CD14-positive monocyte (primary cell): ENCODE data around the gene CTXN1. TPM values are rescaled to one million over a fixed set of nuclear protein-coding genes. Genes with fewer than 3 reads are reported as not detected.

ENCODE experiments used
- DNase-seq, 3 donors: peaks; one replicate each; pipeline ENCODE4 v3.0.0-alpha.2; 2011 to 2022
- H2AFZ ChIP-seq: 2 replicates; pipeline ENCODE4 v1.6.0; 2012; ENCODE audit warnings: mild to moderate bottlenecking, low read depth, low read length, inconsistent platforms; ENCODE audit not compliant: insufficient read depth, poor library complexity, severe bottlenecking
- H3K27ac ChIP-seq, 2 donors: 1 replicate in 1 of 2; 2 replicates in 1 of 2; pipeline ENCODE4 v1.5.1; 2012 to 2013; ENCODE audit warnings: low read length in 2 of 2, control low read depth in 1 of 2, inconsistent platforms in 1 of 2, low read depth in 1 of 2, mild to moderate bottlenecking in 1 of 2
- H3K27me3 ChIP-seq, 2 donors: one replicate each; pipeline versions ENCODE4 v1.6.0 to v1.6.1; 2011 to 2013; ENCODE audit warnings: low read length in 2 of 2; ENCODE audit not compliant: control insufficient read depth in 2 of 2, insufficient read depth in 2 of 2
- H3K36me3 ChIP-seq, 2 donors: replicated peaks in 1 of 2; 1 replicate in 1 of 2; 2 replicates in 1 of 2; pipeline versions ENCODE4 v1.5.1 to v1.6.1; 2012 to 2013; ENCODE audit warnings: low read length in 2 of 2, control low read depth in 1 of 2, inconsistent platforms in 1 of 2, mild to moderate bottlenecking in 1 of 2; ENCODE audit not compliant: insufficient read depth in 2 of 2, control insufficient read depth in 1 of 2
- H3K4me1 ChIP-seq, 2 donors: 1 replicate in 1 of 2; 2 replicates in 1 of 2; pipeline versions ENCODE4 v1.5.1 to v1.6.1; 2012 to 2013; ENCODE audit warnings: low read length in 2 of 2, control low read depth in 1 of 2, inconsistent platforms in 1 of 2, mild to moderate bottlenecking in 1 of 2, moderate library complexity in 1 of 2; ENCODE audit not compliant: insufficient read depth in 2 of 2, control insufficient read depth in 1 of 2
- H3K4me2 ChIP-seq: replicated peaks from 2 replicates; pipeline ENCODE3; 2012; ENCODE audit warnings: low read length, moderate library complexity, mild to moderate bottlenecking; ENCODE audit not compliant: poor library complexity, severe bottlenecking; ENCODE audit errors: extremely low read depth
- H3K4me3 ChIP-seq, 3 experiments: fragments of 200-600 bp in 1 of 3; sonication (generic) in 1 of 3; replicated peaks in 1 of 3; 1 replicate in 2 of 3; 2 replicates in 1 of 3; pipeline ENCODE4 v1.5.1; 2011 to 2013; ENCODE audit warnings: low read length in 3 of 3, mild to moderate bottlenecking in 3 of 3, control low read depth in 2 of 3, low read depth in 2 of 3, inconsistent platforms in 1 of 3, moderate library complexity in 1 of 3
- H3K79me2 ChIP-seq: 2 replicates; pipeline ENCODE4 v1.6.0; 2012; ENCODE audit warnings: mild to moderate bottlenecking, control low read depth, inconsistent platforms, low read length, moderate library complexity; ENCODE audit not compliant: insufficient read depth
- H3K9ac ChIP-seq: 2 replicates; pipeline ENCODE4 v1.6.0; 2017; ENCODE audit warnings: low read length, mild to moderate bottlenecking; ENCODE audit not compliant: insufficient read depth, poor library complexity, severe bottlenecking
- H3K9me3 ChIP-seq, 2 donors: replicated peaks in 1 of 2; 1 replicate in 1 of 2; 2 replicates in 1 of 2; pipeline versions ENCODE4 v1.5.1 to v1.6.1; 2012 to 2013; ENCODE audit warnings: low read length in 2 of 2, control low read depth in 1 of 2; ENCODE audit not compliant: control insufficient read depth in 1 of 2, insufficient read depth in 1 of 2
- H4K20me1 ChIP-seq: 2 replicates; pipeline ENCODE4 v1.6.0; 2012; ENCODE audit warnings: mild to moderate bottlenecking, low read length, control low read depth, moderate library complexity; ENCODE audit not compliant: insufficient read depth
- H3K27ac Mint-ChIP-seq, 7 donors: one replicate each; pipeline ENCODE4 v1.8.0; 2020; ENCODE audit warnings: mild to moderate bottlenecking in 7 of 7, mixed read lengths in 7 of 7, moderate library complexity in 6 of 7, inconsistent platforms in 2 of 7
- H3K27me3 Mint-ChIP-seq, 3 donors: one replicate each; pipeline ENCODE4 v1.8.0; 2021 to 2022; ENCODE audit warnings: low read depth in 3 of 3, mild to moderate bottlenecking in 3 of 3, mixed read lengths in 3 of 3, moderate library complexity in 3 of 3, inconsistent platforms in 1 of 3
- H3K36me3 Mint-ChIP-seq, 2 donors: one replicate each; pipeline ENCODE4 v1.8.0; 2020; ENCODE audit warnings: mixed read lengths in 2 of 2, inconsistent platforms in 1 of 2, mild to moderate bottlenecking in 1 of 2
- H3K4me1 Mint-ChIP-seq: one replicate; pipeline ENCODE4 v1.8.0; 2020; ENCODE audit warnings: mild to moderate bottlenecking, mixed read lengths
- H3K4me3 Mint-ChIP-seq, 2 donors: one replicate each; pipeline ENCODE4 v1.8.0; 2020; ENCODE audit warnings: mild to moderate bottlenecking in 2 of 2, mixed read lengths in 2 of 2, moderate library complexity in 1 of 2
- H3K9me3 Mint-ChIP-seq, 7 donors: one replicate each; pipeline ENCODE4 v1.8.0; 2020 to 2022; ENCODE audit warnings: mixed read lengths in 7 of 7, mild to moderate bottlenecking in 6 of 7, moderate library complexity in 6 of 7, inconsistent platforms in 2 of 7
- WGBS: methylation state at CpG from one replicate; pipeline ENCODE4 v1.1.5; 2013; ENCODE audit warnings: missing lambda C conversion rate; ENCODE audit not compliant: insufficient coverage; 5-methylcytosine and 5-hydroxymethylcytosine counted together
- intact Hi-C, 2 donors: fragments of 100-400 bp; cut with micrococcal nuclease; formaldehyde crosslinking; loops; one replicate each; pipeline versions ENCODE4 v1.15.0 to v1.15.1; 2023
- polyA plus RNA-seq, 3 donors: library from polyadenylated mRNA; depleted of rRNA in 1 of 3; unstranded in 2 of 3; stranded (reverse) in 1 of 3; fragments of 300-500 nt in 2 of 3; fragments of >200 nt in 1 of 3; fragmentation: Illumina TruSeq in 2 of 3; gene quantifications; 1 replicate in 2 of 3; 2 replicates in 1 of 3; pipeline ENCODE4 v1.2.3, GENCODE V29; 2012 to 2021
- TF ChIP-seq, protein P1 (sequence below): fragments of 200-600 bp; IDR thresholded peaks from one replicate; pipeline ENCODE4 v1.8.0; 2022; ENCODE audit warnings: antibody characterized with exemption, mild to moderate bottlenecking

CTXN1 gene
- polyA plus RNA-seq, 3 donors: not detected

- Histone ChIP-seq H3K9ac (no peak overlapping the region), H3K79me2 (peaks cover 23% of the 10 kb centered on the region)
- no peak for DNase-seq
These were observed 16.1 kb upstream of the CTXN1 start for GRCh38 chr19:7941895-7942596.

GRCh38 chr19:7940841-7941240 is 14.9 kb upstream of the CTXN1 start:
- intact Hi-C loops: loop anchor here (10.0 kb wide), 1 partner anchor 314 kb away; no protein-coding TSS in a partner anchor
- H3K27me3 Mint-ChIP-seq: peaks cover 0 to 2% (median 0%) of the 10 kb centered on the region in 3 donors
- 96% methylated on average over 3 of the region's 13 CpGs for WGBS

More at GRCh38 chr19:7941895-7942596, 16.1 kb upstream of the CTXN1 start:
- H3K4me1 Mint-ChIP-seq: peaks cover 18% of the 10 kb centered on the region
- no peak overlapping the region for H3K27ac ChIP-seq
- H4K20me1 ChIP-seq: no peaks in the 10 kb centered on the region
- H3K4me3 ChIP-seq: peak overlapping the region in 1 of 3 experiments; percentile 84
- peaks cover 0 to 2% (median 0%) of the 10 kb centered on the region in 7 donors for H3K9me3 Mint-ChIP-seq
- intact Hi-C loops: loop anchor here (10.0 kb wide), 1 partner anchor 313 kb away; no protein-coding TSS in a partner anchor
- peaks cover 24 to 37% of the 10 kb centered on the region in 2 donors for H3K36me3 Mint-ChIP-seq
- TF ChIP-seq, protein P1, sequence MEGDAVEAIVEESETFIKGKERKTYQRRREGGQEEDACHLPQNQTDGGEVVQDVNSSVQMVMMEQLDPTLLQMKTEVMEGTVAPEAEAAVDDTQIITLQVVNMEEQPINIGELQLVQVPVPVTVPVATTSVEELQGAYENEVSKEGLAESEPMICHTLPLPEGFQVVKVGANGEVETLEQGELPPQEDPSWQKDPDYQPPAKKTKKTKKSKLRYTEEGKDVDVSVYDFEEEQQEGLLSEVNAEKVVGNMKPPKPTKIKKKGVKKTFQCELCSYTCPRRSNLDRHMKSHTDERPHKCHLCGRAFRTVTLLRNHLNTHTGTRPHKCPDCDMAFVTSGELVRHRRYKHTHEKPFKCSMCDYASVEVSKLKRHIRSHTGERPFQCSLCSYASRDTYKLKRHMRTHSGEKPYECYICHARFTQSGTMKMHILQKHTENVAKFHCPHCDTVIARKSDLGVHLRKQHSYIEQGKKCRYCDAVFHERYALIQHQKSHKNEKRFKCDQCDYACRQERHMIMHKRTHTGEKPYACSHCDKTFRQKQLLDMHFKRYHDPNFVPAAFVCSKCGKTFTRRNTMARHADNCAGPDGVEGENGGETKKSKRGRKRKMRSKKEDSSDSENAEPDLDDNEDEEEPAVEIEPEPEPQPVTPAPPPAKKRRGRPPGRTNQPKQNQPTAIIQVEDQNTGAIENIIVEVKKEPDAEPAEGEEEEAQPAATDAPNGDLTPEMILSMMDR: no peak
- peak overlapping the region in 1 of 2 donors; percentile 87 for H3K4me3 Mint-ChIP-seq
- H3K4me2 ChIP-seq: no peak overlapping the region
- peak overlapping the region in 1 of 7 donors; percentile 20 for H3K27ac Mint-ChIP-seq
- H3K27me3 Mint-ChIP-seq: peaks cover 0 to 3% (median 0%) of the 10 kb centered on the region in 3 donors
- no peaks in the 10 kb centered on the region for H3K27me3 ChIP-seq
- peaks cover 29 to 32% of the 10 kb centered on the region in 2 donors for H3K36me3 ChIP-seq
- no peaks in the 10 kb centered on the region for H3K9me3 ChIP-seq
- H3K4me1 ChIP-seq: peaks cover 8 to 21% of the 10 kb centered on the region in 2 donors
- no peak overlapping the region for H2AFZ ChIP-seq
- WGBS: 100% methylated on average over 8 of the region's 19 CpGs

More at GRCh38 chr19:7940841-7941240, 14.9 kb upstream of the CTXN1 start:
- H3K9me3 Mint-ChIP-seq: peaks cover 0 to 3% (median 0%) of the 10 kb centered on the region in 7 donors
- no peak overlapping the region for H3K27ac ChIP-seq
- no peak overlapping the region for H3K27ac Mint-ChIP-seq
- H3K4me2 ChIP-seq: no peak overlapping the region
- no peak for DNase-seq
- no peaks in the 10 kb centered on the region for H4K20me1 ChIP-seq
- H3K9ac ChIP-seq: no peak overlapping the region
- TF ChIP-seq, protein P1: no peak
- H3K79me2 ChIP-seq: peaks cover 23% of the 10 kb centered on the region
- peaks cover 8 to 21% of the 10 kb centered on the region in 2 donors for H3K4me1 ChIP-seq
- H3K36me3 Mint-ChIP-seq: peaks cover 35 to 49% of the 10 kb centered on the region in 2 donors
- no peaks in the 10 kb centered on the region for H3K27me3 ChIP-seq
- H3K4me3 ChIP-seq: no peak overlapping the region
- H3K4me1 Mint-ChIP-seq: peaks cover 18% of the 10 kb centered on the region
- no peak overlapping the region for H2AFZ ChIP-seq
- H3K36me3 ChIP-seq: peaks cover 39 to 42% of the 10 kb centered on the region in 2 donors
- no peak overlapping the region for H3K4me3 Mint-ChIP-seq
- no peaks in the 10 kb centered on the region for H3K9me3 ChIP-seq
